Measurements from ENCODE around the gene UNC50. TPM values are rescaled to one million over a fixed set of nuclear protein-coding genes. Genes with fewer than 3 reads are reported as not detected.

The UNC50 gene
- polyA plus RNA-seq, 1 donor (not counting 4 experiments of a cell fraction or from before 2014, with no cell fraction given) = 75.2 TPM

DNA sequence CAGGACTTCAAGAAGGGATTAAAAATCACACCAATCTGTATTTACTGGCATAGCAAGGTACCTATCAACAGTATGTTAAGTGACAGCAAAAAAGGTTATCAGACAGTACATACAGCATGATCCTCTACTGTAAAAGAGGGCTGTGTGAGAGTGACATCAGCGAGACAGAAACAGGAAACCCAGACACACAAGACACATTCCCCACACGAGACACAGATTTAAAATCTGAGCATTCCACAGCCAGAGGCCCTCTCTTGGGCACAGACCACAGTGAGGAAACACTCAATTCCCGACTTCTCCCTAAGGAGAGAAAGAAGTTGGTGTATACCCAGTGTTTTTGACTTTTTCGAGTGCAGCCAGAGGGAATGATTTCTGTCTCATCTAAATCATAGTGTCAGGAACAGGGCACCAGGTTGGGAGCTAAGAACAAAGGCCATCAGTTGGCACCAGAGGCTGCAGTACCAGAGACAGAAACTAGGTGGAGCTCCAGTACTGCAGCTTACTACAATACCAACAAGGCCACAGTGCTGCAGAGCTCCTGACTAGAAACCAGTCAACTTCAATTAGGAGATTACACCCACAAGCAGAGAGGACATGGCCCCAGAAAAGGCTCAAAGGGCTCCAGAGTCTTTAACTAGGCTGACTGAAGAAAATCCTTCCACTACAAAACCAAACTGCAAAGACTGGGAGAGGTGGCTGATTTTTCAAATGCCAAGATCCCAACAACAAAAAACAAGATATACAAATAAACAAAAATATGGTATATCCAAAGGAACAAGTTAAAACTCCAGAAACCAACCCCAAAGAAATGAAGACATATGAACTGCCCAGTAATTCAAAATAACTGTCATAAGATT is 41.0 kb downstream of the UNC50 start:
- Histone ChIP-seq H3K79me2 (ENCODE audit: control insufficient read depth, insufficient read depth, low read length) (no peaks in the 10 kb centered on the region), H3K27me3 (ENCODE audit: control insufficient read depth, extremely low read depth, insufficient read depth, low read length) (no peaks in the 10 kb centered on the region), H3K9me3 (ENCODE audit: control insufficient read depth, low read depth, low read length) (no peaks in the 10 kb centered on the region), H3K4me3 (ENCODE audit: control insufficient read depth in 2 of 3, extremely low read depth in 1 of 3, insufficient read depth in 2 of 3, low read depth in 1 of 3, low read length in 3 of 3) (no peak overlapping the region), H3K27ac (ENCODE audit: control insufficient read depth, insufficient read depth, low read length) (no peak overlapping the region), H3K36me3 (ENCODE audit: control insufficient read depth in 2 of 2, extremely low read depth in 1 of 2, insufficient read depth in 2 of 2, low read length in 2 of 2) (no peaks in the 10 kb centered on the region), H3K4me1 (ENCODE audit: control insufficient read depth, extremely low read depth, insufficient read depth, low read length) (peaks cover 3% of the 10 kb centered on the region), H3K4me2 (ENCODE audit: control insufficient read depth, extremely low read depth, insufficient read depth, low read depth, low read length) (no peak overlapping the region), H2AFZ (ENCODE audit: control insufficient read depth, low read length) (no peak overlapping the region), H3K9ac (ENCODE audit: control insufficient read depth, extremely low read depth, insufficient read depth, low read length) (no peak overlapping the region), H3K9me1 (ENCODE audit: control insufficient read depth, extremely low read depth, insufficient read depth, low read length) (no peaks in the 10 kb centered on the region), H4K20me1 (ENCODE audit: control insufficient read depth, extremely low read depth, insufficient read depth, low read length) (no peaks in the 10 kb centered on the region)
- peak; percentile 66 for DNase-seq (ENCODE audit: low read depth, low spot score)
- dilution Hi-C loops (cut with MboI; ENCODE audit: extremely low pct_ligation_motif_present, low sequenced_read_pairs) = no loop called here
- no peak for TF ChIP-seq EZH2 (IDR thresholded peaks at IDR 0.05; ENCODE audit: low read length)
- TF ChIP-seq, protein P1, sequence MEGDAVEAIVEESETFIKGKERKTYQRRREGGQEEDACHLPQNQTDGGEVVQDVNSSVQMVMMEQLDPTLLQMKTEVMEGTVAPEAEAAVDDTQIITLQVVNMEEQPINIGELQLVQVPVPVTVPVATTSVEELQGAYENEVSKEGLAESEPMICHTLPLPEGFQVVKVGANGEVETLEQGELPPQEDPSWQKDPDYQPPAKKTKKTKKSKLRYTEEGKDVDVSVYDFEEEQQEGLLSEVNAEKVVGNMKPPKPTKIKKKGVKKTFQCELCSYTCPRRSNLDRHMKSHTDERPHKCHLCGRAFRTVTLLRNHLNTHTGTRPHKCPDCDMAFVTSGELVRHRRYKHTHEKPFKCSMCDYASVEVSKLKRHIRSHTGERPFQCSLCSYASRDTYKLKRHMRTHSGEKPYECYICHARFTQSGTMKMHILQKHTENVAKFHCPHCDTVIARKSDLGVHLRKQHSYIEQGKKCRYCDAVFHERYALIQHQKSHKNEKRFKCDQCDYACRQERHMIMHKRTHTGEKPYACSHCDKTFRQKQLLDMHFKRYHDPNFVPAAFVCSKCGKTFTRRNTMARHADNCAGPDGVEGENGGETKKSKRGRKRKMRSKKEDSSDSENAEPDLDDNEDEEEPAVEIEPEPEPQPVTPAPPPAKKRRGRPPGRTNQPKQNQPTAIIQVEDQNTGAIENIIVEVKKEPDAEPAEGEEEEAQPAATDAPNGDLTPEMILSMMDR (optimal IDR thresholded peaks at IDR 0.05 in 1 of 3, IDR thresholded peaks at IDR 0.05 in 1 of 3, conservative IDR thresholded peaks at IDR 0.05 in 1 of 3; ENCODE audit: extremely low read depth in 1 of 3, insufficient read depth in 2 of 3, low read length in 3 of 3) = peak; percentile 94 to 99 (median 98)
- peak; percentile 86 for FAIRE-seq

DNA sequence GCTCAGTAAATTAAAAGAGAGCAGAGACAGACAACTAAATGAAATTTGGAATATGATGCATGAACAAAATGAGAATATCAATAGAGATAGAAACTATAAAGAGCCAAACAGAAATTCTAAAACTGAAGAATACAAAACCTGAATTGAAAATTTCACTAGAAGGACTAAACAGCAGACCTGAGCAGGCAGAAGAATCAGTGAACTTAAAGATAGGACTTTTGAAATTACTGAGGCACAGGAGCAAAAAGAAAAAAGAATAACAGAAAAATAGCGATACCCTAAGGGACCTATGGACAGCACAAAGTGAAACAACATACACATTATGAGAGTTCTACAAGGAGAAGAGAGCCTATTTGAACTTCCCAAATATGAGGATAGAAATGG is 41.6 kb downstream of the UNC50 start:
- H4K20me1 ChIP-seq (ENCODE audit: control insufficient read depth, extremely low read depth, insufficient read depth, low read length) = no peaks in the 10 kb centered on the region
- peaks cover 3% of the 10 kb centered on the region for H3K4me1 ChIP-seq (ENCODE audit: control insufficient read depth, extremely low read depth, insufficient read depth, low read length)
- no peak overlapping the region for H3K4me3 ChIP-seq (ENCODE audit: control insufficient read depth in 2 of 3, extremely low read depth in 1 of 3, insufficient read depth in 2 of 3, low read depth in 1 of 3, low read length in 3 of 3)
- H3K27ac ChIP-seq (ENCODE audit: control insufficient read depth, insufficient read depth, low read length) = no peak overlapping the region
- H3K79me2 ChIP-seq (ENCODE audit: control insufficient read depth, insufficient read depth, low read length) = no peaks in the 10 kb centered on the region
- H3K9ac ChIP-seq (ENCODE audit: control insufficient read depth, extremely low read depth, insufficient read depth, low read length) = no peak overlapping the region
- H3K27me3 ChIP-seq (ENCODE audit: control insufficient read depth, extremely low read depth, insufficient read depth, low read length) = no peaks in the 10 kb centered on the region
- no peak overlapping the region for H3K4me2 ChIP-seq (ENCODE audit: control insufficient read depth, extremely low read depth, insufficient read depth, low read depth, low read length)
- no peaks in the 10 kb centered on the region for H3K9me3 ChIP-seq (ENCODE audit: control insufficient read depth, low read depth, low read length)
- FAIRE-seq = no peak
- dilution Hi-C loops (cut with MboI; ENCODE audit: extremely low pct_ligation_motif_present, low sequenced_read_pairs) = no loop called here
- H3K36me3 ChIP-seq (ENCODE audit: control insufficient read depth in 2 of 2, extremely low read depth in 1 of 2, insufficient read depth in 2 of 2, low read length in 2 of 2) = no peaks in the 10 kb centered on the region
- DNase-seq (ENCODE audit: low read depth, low spot score) = no peak
- no peak for TF ChIP-seq EZH2 (IDR thresholded peaks at IDR 0.05; ENCODE audit: low read length)
- TF ChIP-seq, protein P1 (optimal IDR thresholded peaks at IDR 0.05 in 1 of 3, IDR thresholded peaks at IDR 0.05 in 1 of 3, conservative IDR thresholded peaks at IDR 0.05 in 1 of 3; ENCODE audit: extremely low read depth in 1 of 3, insufficient read depth in 2 of 3, low read length in 3 of 3) = no peak
- no peaks in the 10 kb centered on the region for H3K9me1 ChIP-seq (ENCODE audit: control insufficient read depth, extremely low read depth, insufficient read depth, low read length)
- H2AFZ ChIP-seq (ENCODE audit: control insufficient read depth, low read length) = no peak overlapping the region

Measured in keratinocyte (primary cell).